HEK293 (cell line): Measurements from ENCODE around the gene NLRP1.

Source experiments
- CTCF ChIA-PET: fragments of 350-600 bp; formaldehyde crosslinking; extraction: SDS; loops from one replicate; lab custom pipeline; 2021; ENCODE audit warnings: antibody characterized with exemption; lab: Yijun Ruan, JAX
- POLR2A ChIA-PET: fragments of 300-600 bp; formaldehyde crosslinking; extraction: SDS; loops from one replicate; lab custom pipeline; 2020; ENCODE audit warnings: antibody characterized with exemption, inconsistent platforms; lab: Yijun Ruan, JAX
- H3K27ac ChIP-seq: fragments of 200-500 bp; sonication (Bioruptor generic); 2 replicates; pipeline ENCODE4 v1.5.1; 2014; ENCODE audit warnings: low read depth, low read length, control low read depth, inconsistent platforms; ENCODE audit errors: extremely low read depth
- H3K36me3 ChIP-seq, 2 experiments: fragments of 200-500 bp in 1 of 2; sonication (Bioruptor generic) in 1 of 2; 1 replicate in 1 of 2; 2 replicates in 1 of 2; pipeline ENCODE4 v1.5.1; 2014 to 2017; ENCODE audit warnings: inconsistent platforms in 2 of 2, low read length in 2 of 2; ENCODE audit not compliant: control insufficient read depth in 2 of 2, insufficient read depth in 1 of 2
- H3K4me1 ChIP-seq: fragments of 200-500 bp; sonication (Bioruptor generic); 2 replicates; pipeline ENCODE4 v1.5.1; 2014; ENCODE audit warnings: mild to moderate bottlenecking, low read length, inconsistent platforms; ENCODE audit not compliant: control insufficient read depth, insufficient read depth
- H3K4me3 ChIP-seq: 2 replicates; pipeline ENCODE4 v1.5.1; 2011; ENCODE audit warnings: low read depth, mild to moderate bottlenecking, control low read depth, low read length, moderate library complexity
- H3K9me3 ChIP-seq: fragments of 200-500 bp; sonication (Bioruptor generic); 2 replicates; pipeline ENCODE4 v1.5.1; 2014; ENCODE audit warnings: low read depth, low read length, inconsistent platforms; ENCODE audit not compliant: control insufficient read depth, insufficient read depth
- GLI2 ChIP-seq: fragments of 450-650 bp; formaldehyde crosslinking; IDR thresholded peaks from 2 replicates; pipeline ENCODE4; 2017; ENCODE audit warnings: missing biosample characterization, missing genetic modification characterization, low read depth, borderline replicate concordance
- GLI4 ChIP-seq: fragments of 450-650 bp; formaldehyde crosslinking; IDR thresholded peaks from 2 replicates; pipeline ENCODE4 v1.5.1; 2016; ENCODE audit warnings: missing biosample characterization, missing genetic modification characterization
- SP2 ChIP-seq: fragments of 450-650 bp; formaldehyde crosslinking; IDR thresholded peaks from 2 replicates; pipeline ENCODE4 v1.5.1; 2016; ENCODE audit warnings: missing biosample characterization, missing genetic modification characterization
- ZBTB20 ChIP-seq: fragments of 450-650 bp; formaldehyde crosslinking; IDR thresholded peaks from 2 replicates; pipeline ENCODE4 v1.5.1; 2016; ENCODE audit warnings: missing biosample characterization, missing genetic modification characterization
- ZBTB21 ChIP-seq: fragments of 450-650 bp; formaldehyde crosslinking; IDR thresholded peaks from 2 replicates; pipeline ENCODE4 v1.5.1; 2017; ENCODE audit warnings: missing biosample characterization, missing genetic modification characterization
- ZFP69B ChIP-seq: fragments of 450-650 bp; formaldehyde crosslinking; IDR thresholded peaks from 2 replicates; pipeline ENCODE4 v1.5.1; 2016; ENCODE audit warnings: missing biosample characterization, missing genetic modification characterization
- ZNF132 ChIP-seq: fragments of 450-650 bp; formaldehyde crosslinking; IDR thresholded peaks from 2 replicates; pipeline ENCODE4 v1.5.1; 2017; ENCODE audit warnings: missing biosample characterization, missing genetic modification characterization, borderline replicate concordance
- ZNF146 ChIP-seq: fragments of 450-650 bp; formaldehyde crosslinking; IDR thresholded peaks from 2 replicates; pipeline ENCODE4 v1.5.1; 2016; ENCODE audit warnings: missing biosample characterization, missing genetic modification characterization
- ZNF157 ChIP-seq: fragments of 450-650 bp; formaldehyde crosslinking; IDR thresholded peaks from 2 replicates; pipeline ENCODE4 v1.5.1; 2016; ENCODE audit warnings: missing biosample characterization, missing genetic modification characterization
- ZNF16 ChIP-seq: fragments of 450-650 bp; formaldehyde crosslinking; IDR thresholded peaks from 2 replicates; pipeline ENCODE4 v1.5.1; 2016; ENCODE audit warnings: low read depth, missing biosample characterization, missing genetic modification characterization
- ZNF239 ChIP-seq: fragments of 450-650 bp; formaldehyde crosslinking; IDR thresholded peaks from 2 replicates; pipeline ENCODE4 v1.5.1; 2016; ENCODE audit warnings: missing biosample characterization, missing genetic modification characterization
- ZNF335 ChIP-seq: fragments of 450-650 bp; formaldehyde crosslinking; conservative IDR thresholded peaks from 2 replicates; pipeline ENCODE4 v1.5.1; 2016; ENCODE audit warnings: missing biosample characterization, missing genetic modification characterization
- ZNF341 ChIP-seq: fragments of 450-650 bp; formaldehyde crosslinking; IDR thresholded peaks from 2 replicates; pipeline ENCODE4; 2016; ENCODE audit warnings: low read depth, missing biosample characterization, missing genetic modification characterization
- ZNF48 ChIP-seq: fragments of 450-650 bp; formaldehyde crosslinking; IDR thresholded peaks from 2 replicates; pipeline ENCODE4 v1.5.1; 2016; ENCODE audit warnings: missing biosample characterization, missing genetic modification characterization
- ZNF600 ChIP-seq: fragments of 450-650 bp; formaldehyde crosslinking; IDR thresholded peaks from 2 replicates; pipeline ENCODE4 v1.5.1; 2016; ENCODE audit warnings: missing biosample characterization, missing genetic modification characterization
- ZNF624 ChIP-seq: fragments of 450-650 bp; formaldehyde crosslinking; IDR thresholded peaks from 2 replicates; pipeline ENCODE4 v1.5.1; 2017; ENCODE audit warnings: missing biosample characterization, missing genetic modification characterization
- ZNF639 ChIP-seq: fragments of 450-650 bp; formaldehyde crosslinking; IDR thresholded peaks from 2 replicates; pipeline ENCODE4 v1.5.1; 2016; ENCODE audit warnings: missing biosample characterization, missing genetic modification characterization
- ZNF704 ChIP-seq: fragments of 450-650 bp; formaldehyde crosslinking; IDR thresholded peaks from 2 replicates; pipeline ENCODE4 v1.5.1; 2016; ENCODE audit warnings: missing biosample characterization, missing genetic modification characterization
- ZNF76 ChIP-seq: fragments of 450-650 bp; formaldehyde crosslinking; IDR thresholded peaks from 2 replicates; pipeline ENCODE4; 2016; ENCODE audit warnings: low read depth, missing biosample characterization, missing genetic modification characterization, borderline replicate concordance
- ZNF792 ChIP-seq: fragments of 450-650 bp; formaldehyde crosslinking; IDR thresholded peaks from 2 replicates; pipeline ENCODE4 v1.5.1; 2016; ENCODE audit warnings: missing biosample characterization, missing genetic modification characterization
- ZSCAN30 ChIP-seq: fragments of 450-650 bp; IDR thresholded peaks from 2 replicates; pipeline ENCODE4 v1.5.1; 2018; ENCODE audit warnings: missing biosample characterization, mild to moderate bottlenecking, missing genetic modification characterization, moderate library complexity
- ZXDB ChIP-seq: fragments of 450-650 bp; formaldehyde crosslinking; IDR thresholded peaks from 2 replicates; pipeline ENCODE4 v1.5.1; 2016; ENCODE audit warnings: missing biosample characterization, missing genetic modification characterization
- TF ChIP-seq, protein P1 (sequence below): fragments of 450-650 bp; formaldehyde crosslinking; IDR thresholded peaks from 2 replicates; pipeline ENCODE4 v1.5.1; 2016; ENCODE audit warnings: missing biosample characterization, missing genetic modification characterization
- TF ChIP-seq, protein P2 (sequence below): fragments of 450-650 bp; formaldehyde crosslinking; IDR thresholded peaks from 2 replicates; pipeline ENCODE4 v1.5.1; 2016; ENCODE audit warnings: missing biosample characterization, missing genetic modification characterization
- TF ChIP-seq, protein P3 (sequence below): fragments of 450-650 bp; formaldehyde crosslinking; IDR thresholded peaks from 2 replicates; pipeline ENCODE4 v1.5.1; 2016; ENCODE audit warnings: missing biosample characterization, missing genetic modification characterization, low read depth

NLRP1 gene

DNA sequence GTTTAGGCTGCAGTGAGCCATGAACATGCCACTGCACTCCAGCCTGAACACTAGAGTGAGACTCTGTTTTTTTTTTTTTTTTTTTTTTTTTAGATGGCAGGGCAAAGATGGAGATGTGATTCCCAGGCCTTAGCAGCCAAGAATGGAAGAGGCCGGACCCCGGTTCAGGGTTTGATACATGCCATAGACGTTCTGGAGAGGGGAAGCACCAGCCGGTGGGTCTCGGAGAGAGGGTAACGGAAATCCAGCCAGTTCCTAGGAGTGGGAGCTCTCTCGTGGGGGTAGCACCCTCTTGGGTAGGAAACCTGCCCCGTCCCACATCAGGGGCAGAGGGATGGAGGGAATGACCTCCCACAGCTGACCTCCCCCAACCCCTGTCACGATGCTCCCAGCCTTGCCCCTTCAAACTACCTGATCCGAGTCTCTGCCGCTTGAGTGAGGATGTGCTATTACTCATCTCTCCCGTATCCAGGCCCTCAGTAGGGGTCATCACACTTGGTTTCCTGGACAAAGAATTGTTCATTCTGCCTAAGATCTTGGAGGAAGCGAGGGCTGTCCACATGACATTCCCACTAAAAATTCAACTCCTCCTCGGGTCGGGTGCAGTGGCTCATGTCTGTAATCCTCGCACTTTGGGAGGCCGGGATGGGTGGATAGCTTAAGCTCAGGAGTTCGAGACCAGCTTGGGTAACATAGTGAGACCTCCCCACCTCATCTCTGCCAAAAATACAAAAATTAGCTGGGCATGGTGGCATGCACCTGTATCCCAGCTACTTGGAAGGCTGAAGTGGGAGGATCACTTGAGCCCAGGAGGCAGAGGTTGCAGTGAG lies 50.6 kb downstream of the NLRP1 start:
- POLR2A ChIA-PET = interaction anchor here (0.7 to 1.7 kb wide), 2 partner anchors 41 to 47 kb away, joined by 3 to 7 read pairs; partner anchors contain the start of gene MIS12
- CTCF ChIA-PET = interaction anchor here (0.7 kb wide), 1 partner anchor 55 kb away, joined by 3 read pairs; no protein-coding TSS in a partner anchor
- H3K27ac ChIP-seq = no peak overlapping the region
- H3K4me1 ChIP-seq = no peaks in the 10 kb centered on the region
- no peaks in the 10 kb centered on the region for H3K36me3 ChIP-seq
- no peak overlapping the region for H3K4me3 ChIP-seq
- TF ChIP-seq ZNF639 (tag by site-specific recombination) = no peak
- no peak for TF ChIP-seq ZSCAN30 (tag by site-specific recombination)
- TF ChIP-seq SP2 (tag by site-specific recombination) = no peak
- TF ChIP-seq, protein P1, sequence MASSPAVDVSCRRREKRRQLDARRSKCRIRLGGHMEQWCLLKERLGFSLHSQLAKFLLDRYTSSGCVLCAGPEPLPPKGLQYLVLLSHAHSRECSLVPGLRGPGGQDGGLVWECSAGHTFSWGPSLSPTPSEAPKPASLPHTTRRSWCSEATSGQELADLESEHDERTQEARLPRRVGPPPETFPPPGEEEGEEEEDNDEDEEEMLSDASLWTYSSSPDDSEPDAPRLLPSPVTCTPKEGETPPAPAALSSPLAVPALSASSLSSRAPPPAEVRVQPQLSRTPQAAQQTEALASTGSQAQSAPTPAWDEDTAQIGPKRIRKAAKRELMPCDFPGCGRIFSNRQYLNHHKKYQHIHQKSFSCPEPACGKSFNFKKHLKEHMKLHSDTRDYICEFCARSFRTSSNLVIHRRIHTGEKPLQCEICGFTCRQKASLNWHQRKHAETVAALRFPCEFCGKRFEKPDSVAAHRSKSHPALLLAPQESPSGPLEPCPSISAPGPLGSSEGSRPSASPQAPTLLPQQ (tag by site-specific recombination) = no peak
- TF ChIP-seq ZNF48 (tag by site-specific recombination) = no peak
- TF ChIP-seq, protein P2, sequence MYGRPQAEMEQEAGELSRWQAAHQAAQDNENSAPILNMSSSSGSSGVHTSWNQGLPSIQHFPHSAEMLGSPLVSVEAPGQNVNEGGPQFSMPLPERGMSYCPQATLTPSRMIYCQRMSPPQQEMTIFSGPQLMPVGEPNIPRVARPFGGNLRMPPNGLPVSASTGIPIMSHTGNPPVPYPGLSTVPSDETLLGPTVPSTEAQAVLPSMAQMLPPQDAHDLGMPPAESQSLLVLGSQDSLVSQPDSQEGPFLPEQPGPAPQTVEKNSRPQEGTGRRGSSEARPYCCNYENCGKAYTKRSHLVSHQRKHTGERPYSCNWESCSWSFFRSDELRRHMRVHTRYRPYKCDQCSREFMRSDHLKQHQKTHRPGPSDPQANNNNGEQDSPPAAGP (tag by site-specific recombination) = no peak
- no peak for TF ChIP-seq ZNF157
- no peaks in the 10 kb centered on the region for H3K9me3 ChIP-seq

GRCh38 chr17:5532581-5532980 lies 51.7 kb downstream of the NLRP1 start:
- Histone ChIP-seq H3K36me3 (no peaks in the 10 kb centered on the region), H3K9me3 (no peaks in the 10 kb centered on the region), H3K4me1 (no peaks in the 10 kb centered on the region), H3K4me3 (no peak overlapping the region), H3K27ac (no peak overlapping the region)
- ChIA-PET POLR2A (interaction anchor here (1.7 kb wide), 1 partner anchor 46 kb away, joined by 7 read pairs; the partner anchor contains the start of gene MIS12), CTCF (interaction anchor here (1.2 to 2.3 kb wide), 2 partner anchors 10 to 1489 kb away, joined by 3 to 5 read pairs; no protein-coding TSS in a partner anchor)
- TF ChIP-seq ZNF341 (no peak), ZNF146 (tag by site-specific recombination) (no peak), GLI4 (tag by site-specific recombination) (no peak), ZBTB21 (tag by site-specific recombination) (no peak), ZNF335 (tag by site-specific recombination) (no peak), ZNF76 (tag by site-specific recombination) (no peak), ZNF16 (tag by site-specific recombination) (no peak), ZNF624 (tag by site-specific recombination) (no peak), ZBTB20 (tag by site-specific recombination) (no peak), ZXDB (tag by site-specific recombination) (no peak), GLI2 (tag by site-specific recombination) (no peak), ZFP69B (tag by site-specific recombination) (no peak), ZNF239 (tag by site-specific recombination) (no peak), ZNF704 (tag by site-specific recombination) (no peak), ZNF792 (tag by site-specific recombination) (no peak), ZNF600 (tag by site-specific recombination) (no peak), ZNF132 (tag by site-specific recombination) (no peak)
- TF ChIP-seq, protein P3, sequence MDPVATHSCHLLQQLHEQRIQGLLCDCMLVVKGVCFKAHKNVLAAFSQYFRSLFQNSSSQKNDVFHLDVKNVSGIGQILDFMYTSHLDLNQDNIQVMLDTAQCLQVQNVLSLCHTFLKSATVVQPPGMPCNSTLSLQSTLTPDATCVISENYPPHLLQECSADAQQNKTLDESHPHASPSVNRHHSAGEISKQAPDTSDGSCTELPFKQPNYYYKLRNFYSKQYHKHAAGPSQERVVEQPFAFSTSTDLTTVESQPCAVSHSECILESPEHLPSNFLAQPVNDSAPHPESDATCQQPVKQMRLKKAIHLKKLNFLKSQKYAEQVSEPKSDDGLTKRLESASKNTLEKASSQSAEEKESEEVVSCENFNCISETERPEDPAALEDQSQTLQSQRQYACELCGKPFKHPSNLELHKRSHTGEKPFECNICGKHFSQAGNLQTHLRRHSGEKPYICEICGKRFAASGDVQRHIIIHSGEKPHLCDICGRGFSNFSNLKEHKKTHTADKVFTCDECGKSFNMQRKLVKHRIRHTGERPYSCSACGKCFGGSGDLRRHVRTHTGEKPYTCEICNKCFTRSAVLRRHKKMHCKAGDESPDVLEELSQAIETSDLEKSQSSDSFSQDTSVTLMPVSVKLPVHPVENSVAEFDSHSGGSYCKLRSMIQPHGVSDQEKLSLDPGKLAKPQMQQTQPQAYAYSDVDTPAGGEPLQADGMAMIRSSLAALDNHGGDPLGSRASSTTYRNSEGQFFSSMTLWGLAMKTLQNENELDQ (tag by site-specific recombination) = no peak
